ENCODE measurements around the gene S100Z.

S100Z gene

GRCh38 chr5:76849419-76850291 lies at the start of gene S100Z:
TSS of gene S100Z (plus strand) at chr5:76850014. CDS start at chr5:76875360, 25,346 bp downstream.
- no peak for DNase-seq (ENCODE audit: low read depth, low spot score)

GRCh38 chr5:76800579-76800978 lies 49.2 kb upstream of the S100Z start:
- Histone ChIP-seq H3K9ac (ENCODE audit: insufficient read length, low read depth) (no peak overlapping the region), H3K27me3 (ENCODE audit: insufficient read depth, insufficient read length) (no peaks in the 10 kb centered on the region), H3K4me3 (ENCODE audit: insufficient read length, low read depth) (no peak overlapping the region), H3K4me1 (ENCODE audit: insufficient read depth, insufficient read length) (no peaks in the 10 kb centered on the region), H3K9me3 (ENCODE audit: insufficient read depth, low read length) (no peaks in the 10 kb centered on the region), H3K36me3 (ENCODE audit: insufficient read depth, insufficient read length, low read length) (no peaks in the 10 kb centered on the region)
- DNase-seq (ENCODE audit: low read depth, low spot score): no peak
- TF ChIP-seq ZNF274 (IDR thresholded peaks at IDR 0.05; ENCODE audit: low read depth, low read length) (no peak), SUZ12 (IDR thresholded peaks at IDR 0.05; ENCODE audit: extremely low read depth, insufficient read depth, insufficient read length) (no peak), YY1 (IDR thresholded peaks at IDR 0.05; ENCODE audit: insufficient read depth, insufficient read length) (no peak)

More at GRCh38 chr5:76849419-76850291, at the start of gene S100Z:
- no peak within 1 kb of the TSS for H3K9ac ChIP-seq (ENCODE audit: insufficient read length, low read depth)
- peaks cover 23% of the 10 kb centered on the region; the same call in 1 of the 2 replicates for H3K9me3 ChIP-seq (ENCODE audit: insufficient read depth, low read length)
- no peak for TF ChIP-seq SUZ12 (IDR thresholded peaks at IDR 0.05; ENCODE audit: extremely low read depth, insufficient read depth, insufficient read length)
- no peak for TF ChIP-seq ZNF274 (IDR thresholded peaks at IDR 0.05; ENCODE audit: low read depth, low read length)
- no peak for TF ChIP-seq YY1 (IDR thresholded peaks at IDR 0.05; ENCODE audit: insufficient read depth, insufficient read length)
- H3K4me3 ChIP-seq (ENCODE audit: insufficient read length, low read depth): no peak within 1 kb of the TSS
- no peaks in the 10 kb centered on the region for H3K27me3 ChIP-seq (ENCODE audit: insufficient read depth, insufficient read length)
- no peaks in the 10 kb centered on the region for H3K4me1 ChIP-seq (ENCODE audit: insufficient read depth, insufficient read length)
- no peaks in the 10 kb centered on the region for H3K36me3 ChIP-seq (ENCODE audit: insufficient read depth, insufficient read length, low read length)

- TF ChIP-seq ZNF274 (IDR thresholded peaks at IDR 0.05; ENCODE audit: low read depth, low read length): no peak
- TF ChIP-seq SUZ12 (IDR thresholded peaks at IDR 0.05; ENCODE audit: extremely low read depth, insufficient read depth, insufficient read length): no peak
- TF ChIP-seq YY1 (IDR thresholded peaks at IDR 0.05; ENCODE audit: insufficient read depth, insufficient read length): no peak
- Histone ChIP-seq H3K9ac (ENCODE audit: insufficient read length, low read depth) (no peak overlapping the region), H3K36me3 (ENCODE audit: insufficient read depth, insufficient read length, low read length) (no peaks in the 10 kb centered on the region), H3K9me3 (ENCODE audit: insufficient read depth, low read length) (no peaks in the 10 kb centered on the region), H3K4me1 (ENCODE audit: insufficient read depth, insufficient read length) (no peaks in the 10 kb centered on the region), H3K4me3 (ENCODE audit: insufficient read length, low read depth) (no peak overlapping the region), H3K27me3 (ENCODE audit: insufficient read depth, insufficient read length) (no peaks in the 10 kb centered on the region)
- DNase-seq (ENCODE audit: low read depth, low spot score): no peak
Observed at GRCh38 chr5:76801159-76801802, 48.5 kb upstream of the S100Z start.

DNA sequence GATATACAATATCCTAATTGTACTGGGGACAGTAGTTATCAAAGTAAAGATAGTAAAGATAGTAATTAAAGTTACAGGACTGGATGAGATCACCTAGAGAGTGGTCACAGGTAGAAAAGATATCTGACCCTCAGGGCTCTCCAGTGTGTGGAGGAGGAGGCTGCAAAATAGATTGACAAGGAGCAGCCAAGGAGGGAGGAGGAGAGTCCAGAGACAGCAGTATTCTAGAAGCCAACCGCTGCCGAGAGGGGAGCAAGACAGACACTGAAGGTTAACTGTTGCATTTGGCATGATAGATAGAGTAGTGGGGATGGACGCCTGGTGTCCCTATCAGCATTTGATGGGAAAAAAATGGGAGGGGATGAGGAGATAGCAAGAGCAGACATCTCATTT lies 48.0 kb upstream of the S100Z start:
- no peaks in the 10 kb centered on the region for H3K4me1 ChIP-seq (ENCODE audit: insufficient read depth, insufficient read length)
- no peaks in the 10 kb centered on the region for H3K27me3 ChIP-seq (ENCODE audit: insufficient read depth, insufficient read length)
- no peak overlapping the region for H3K9ac ChIP-seq (ENCODE audit: insufficient read length, low read depth)
- DNase-seq (ENCODE audit: low read depth, low spot score): no peak
- no peaks in the 10 kb centered on the region for H3K9me3 ChIP-seq (ENCODE audit: insufficient read depth, low read length)
- H3K36me3 ChIP-seq (ENCODE audit: insufficient read depth, insufficient read length, low read length): no peaks in the 10 kb centered on the region
- TF ChIP-seq YY1 (IDR thresholded peaks at IDR 0.05; ENCODE audit: insufficient read depth, insufficient read length) (no peak), SUZ12 (IDR thresholded peaks at IDR 0.05; ENCODE audit: extremely low read depth, insufficient read depth, insufficient read length) (no peak), ZNF274 (IDR thresholded peaks at IDR 0.05; ENCODE audit: low read depth, low read length) (no peak)
- no peak overlapping the region for H3K4me3 ChIP-seq (ENCODE audit: insufficient read length, low read depth)

DNA sequence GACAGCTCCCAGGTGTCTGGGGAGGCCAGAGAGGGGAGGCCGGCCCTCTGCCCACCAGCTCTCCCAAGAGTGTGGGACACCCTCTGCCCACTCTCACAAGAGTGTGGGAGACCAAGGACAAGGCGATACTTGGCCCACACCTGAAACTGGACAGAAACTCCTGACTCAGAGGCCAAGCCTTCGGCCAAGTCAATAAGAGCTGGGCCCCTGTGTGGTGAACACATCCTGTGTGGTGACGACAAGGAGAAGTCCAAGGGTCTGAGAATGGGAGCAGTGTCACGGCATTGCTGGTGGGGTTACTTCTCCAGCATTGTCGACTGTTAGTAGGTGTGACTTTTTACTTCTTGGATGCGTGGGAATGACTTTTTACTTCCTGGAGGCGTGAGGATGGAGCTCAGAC lies 45.5 kb upstream of the S100Z start:
- TF ChIP-seq ZNF274 (IDR thresholded peaks at IDR 0.05; ENCODE audit: low read depth, low read length) (no peak), YY1 (IDR thresholded peaks at IDR 0.05; ENCODE audit: insufficient read depth, insufficient read length) (no peak), SUZ12 (IDR thresholded peaks at IDR 0.05; ENCODE audit: extremely low read depth, insufficient read depth, insufficient read length) (no peak)
- Histone ChIP-seq H3K9ac (ENCODE audit: insufficient read length, low read depth) (no peak overlapping the region), H3K4me1 (ENCODE audit: insufficient read depth, insufficient read length) (peaks cover 3% of the 10 kb centered on the region), H3K4me3 (ENCODE audit: insufficient read length, low read depth) (no peak overlapping the region), H3K27me3 (ENCODE audit: insufficient read depth, insufficient read length) (no peaks in the 10 kb centered on the region), H3K36me3 (ENCODE audit: insufficient read depth, insufficient read length, low read length) (no peaks in the 10 kb centered on the region), H3K9me3 (ENCODE audit: insufficient read depth, low read length) (no peaks in the 10 kb centered on the region)
- no peak for DNase-seq (ENCODE audit: low read depth, low spot score)

- Histone ChIP-seq H3K36me3 (ENCODE audit: insufficient read depth, insufficient read length, low read length) (no peaks in the 10 kb centered on the region), H3K27me3 (ENCODE audit: insufficient read depth, insufficient read length) (no peaks in the 10 kb centered on the region), H3K9ac (ENCODE audit: insufficient read length, low read depth) (peak overlapping the region; percentile 76), H3K9me3 (ENCODE audit: insufficient read depth, low read length) (peaks cover 3% of the 10 kb centered on the region; the same call in 1 of the 2 replicates), H3K4me1 (ENCODE audit: insufficient read depth, insufficient read length) (peaks cover 4% of the 10 kb centered on the region), H3K4me3 (ENCODE audit: insufficient read length, low read depth) (peak overlapping the region; percentile 44)
- no peak for TF ChIP-seq YY1 (IDR thresholded peaks at IDR 0.05; ENCODE audit: insufficient read depth, insufficient read length)
- TF ChIP-seq ZNF274 (IDR thresholded peaks at IDR 0.05; ENCODE audit: low read depth, low read length): no peak
- no peak for TF ChIP-seq SUZ12 (IDR thresholded peaks at IDR 0.05; ENCODE audit: extremely low read depth, insufficient read depth, insufficient read length)
- no peak for DNase-seq (ENCODE audit: low read depth, low spot score)
Observed at GRCh38 chr5:76805821-76806505, 43.9 kb upstream of the S100Z start.

Measured in NT2/D1 (cell line).